Endothelial cell (in vitro differentiated cells): ENCODE measurements around the gene TANGO6. TPM values are rescaled to one million over a fixed set of nuclear protein-coding genes. Genes with fewer than 3 reads are reported as not detected.
A peak's percentile ranks its signal among the peaks of the same experiment; 100 is the strongest.

ENCODE experiments used
- DNase-seq: peaks from one replicate; pipeline ENCODE4 v3.0.0; 2021; ENCODE audit warnings: low spot score
- H3K27ac Mint-ChIP-seq: one replicate; pipeline ENCODE4 v1.8.0; 2021; ENCODE audit warnings: mixed read lengths, inconsistent platforms; ENCODE audit not compliant: unreplicated experiment
- H3K27me3 Mint-ChIP-seq: one replicate; pipeline ENCODE4 v1.8.0; 2021; ENCODE audit warnings: mild to moderate bottlenecking, moderate library complexity, mixed read lengths, inconsistent platforms; ENCODE audit not compliant: unreplicated experiment
- H3K36me3 Mint-ChIP-seq: one replicate; pipeline ENCODE4 v1.8.0; 2021; ENCODE audit warnings: mild to moderate bottlenecking, low read depth, mixed read lengths, inconsistent platforms; ENCODE audit not compliant: unreplicated experiment
- H3K4me1 Mint-ChIP-seq: one replicate; pipeline ENCODE4 v1.8.0; 2021; ENCODE audit warnings: mild to moderate bottlenecking, mixed read lengths, inconsistent platforms; ENCODE audit not compliant: unreplicated experiment
- H3K4me3 Mint-ChIP-seq: one replicate; pipeline ENCODE4 v1.8.0; 2021; ENCODE audit warnings: mild to moderate bottlenecking, mixed read lengths, inconsistent platforms; ENCODE audit not compliant: unreplicated experiment
- H3K9me3 Mint-ChIP-seq: one replicate; pipeline ENCODE4 v1.8.0; 2021; ENCODE audit warnings: mixed read lengths, inconsistent platforms; ENCODE audit not compliant: unreplicated experiment
- CTCF ChIP-seq: fragments of 200-600 bp; sonication (generic); IDR thresholded peaks from one replicate; pipeline ENCODE4 v1.5.0; 2021; ENCODE audit warnings: antibody characterized with exemption; ENCODE audit not compliant: unreplicated experiment
- total RNA-seq: library from RNA; stranded (reverse); fragmentation: NEBNext Ultra II Directional; extraction: Animal tissue kit (Norgen Biotek cat#: 25700); gene quantifications from one replicate; pipeline ENCODE4 v1.2.1, GENCODE V29; 2021; ENCODE audit not compliant: unreplicated experiment

The TANGO6 gene
- total RNA-seq, 1 donor from 2014 or later, result 10.4 TPM

- Mint-ChIP-seq H3K4me3 (no peak overlapping the region), H3K27me3 (peaks cover 2% of the 10 kb centered on the region), H3K36me3 (peaks cover 17% of the 10 kb centered on the region), H3K27ac (no peak overlapping the region), H3K4me1 (peaks cover 12% of the 10 kb centered on the region), H3K9me3 (no peaks in the 10 kb centered on the region)
- no peak for TF ChIP-seq CTCF
- DNase-seq, result no peak
These were observed 272.5 kb downstream of the TANGO6 start for GRCh38 chr16:69115837-69116236.

DNA sequence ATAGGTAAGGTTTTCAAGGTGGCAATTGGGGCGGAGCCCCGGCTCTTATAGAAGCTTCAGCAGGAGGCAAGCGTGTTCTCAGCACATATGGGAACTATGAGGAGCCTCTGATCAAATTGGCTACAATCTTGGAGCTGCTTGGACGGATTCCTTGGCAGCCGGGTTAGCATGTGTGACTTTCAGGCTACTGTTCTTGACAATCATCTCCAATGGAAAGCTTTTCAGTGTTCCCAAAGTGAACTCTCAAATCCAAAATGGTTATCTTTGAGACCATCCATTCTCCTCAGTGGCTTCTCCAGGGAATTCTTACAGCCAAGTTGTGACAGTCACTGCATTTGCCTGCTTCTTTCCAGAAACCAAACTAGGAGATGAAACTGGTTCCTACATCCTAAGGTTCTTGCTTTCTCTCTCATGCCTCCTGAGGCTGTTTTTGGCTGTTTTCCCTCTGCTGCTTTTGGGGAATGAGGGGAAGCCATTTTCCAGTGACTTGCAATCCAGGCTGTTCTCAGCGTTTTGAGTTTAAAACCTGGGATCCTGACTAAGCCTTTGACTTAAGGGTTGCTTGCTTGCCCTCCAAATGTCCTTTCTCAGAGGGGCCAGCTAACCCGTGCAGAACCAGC lies 273.0 kb downstream of the TANGO6 start:
- Mint-ChIP-seq H3K9me3 (no peaks in the 10 kb centered on the region), H3K27me3 (peaks cover 2% of the 10 kb centered on the region), H3K27ac (no peak overlapping the region), H3K4me3 (no peak overlapping the region), H3K4me1 (peaks cover 12% of the 10 kb centered on the region), H3K36me3 (peaks cover 21% of the 10 kb centered on the region)
- TF ChIP-seq CTCF, result no peak
- no peak for DNase-seq

DNA sequence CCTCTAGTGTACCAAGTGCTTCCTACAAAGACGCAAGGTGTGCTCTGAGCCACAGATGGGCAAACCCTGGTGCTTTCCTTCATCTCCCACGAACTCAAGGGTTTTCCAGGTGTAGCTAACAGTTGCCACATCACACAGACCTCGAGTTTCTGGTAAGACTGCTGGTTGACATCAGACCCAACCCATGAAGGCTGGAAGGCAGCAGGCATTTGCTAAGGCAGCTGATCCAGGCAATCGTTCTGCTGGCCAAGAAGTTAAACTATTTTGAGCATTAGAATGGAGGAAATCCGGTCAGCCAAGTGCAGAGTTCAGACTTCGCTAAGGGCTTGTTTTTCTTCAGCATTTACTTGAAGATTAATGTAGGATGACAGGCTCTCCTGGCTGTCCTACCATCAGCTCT lies 273.6 kb downstream of the TANGO6 start:
- Mint-ChIP-seq H3K9me3 (no peaks in the 10 kb centered on the region), H3K27ac (no peak overlapping the region), H3K4me1 (peaks cover 12% of the 10 kb centered on the region), H3K27me3 (peaks cover 3% of the 10 kb centered on the region), H3K4me3 (no peak overlapping the region), H3K36me3 (peaks cover 21% of the 10 kb centered on the region)
- no peak for DNase-seq
- TF ChIP-seq CTCF, result no peak

DNA sequence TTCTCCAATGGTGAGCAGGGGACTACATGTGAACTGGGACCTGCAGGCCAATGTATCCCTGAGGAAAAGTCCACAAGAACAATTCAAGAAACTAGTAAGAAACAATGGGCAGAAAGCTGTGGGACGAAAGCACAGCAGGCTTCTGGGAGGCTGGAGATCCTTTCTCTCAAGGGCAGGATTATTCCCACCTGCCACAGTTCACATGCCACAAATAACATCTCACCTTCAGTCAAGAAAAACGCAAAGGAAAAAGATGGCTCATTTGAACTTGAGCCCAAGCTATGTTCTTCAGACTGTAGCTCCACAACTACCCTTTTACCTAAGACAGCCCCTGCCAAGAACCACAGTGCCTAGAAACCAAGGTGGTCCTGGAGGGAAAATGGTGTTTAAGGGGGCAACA lies 275.1 kb downstream of the TANGO6 start:
- Mint-ChIP-seq H3K4me3 (peak overlapping the region; percentile 75), H3K27ac (peak overlapping the region; percentile 27), H3K27me3 (peaks cover 3% of the 10 kb centered on the region), H3K9me3 (no peaks in the 10 kb centered on the region), H3K4me1 (peaks cover 12% of the 10 kb centered on the region), H3K36me3 (peaks cover 21% of the 10 kb centered on the region)
- no peak for DNase-seq
- no peak for TF ChIP-seq CTCF

DNA sequence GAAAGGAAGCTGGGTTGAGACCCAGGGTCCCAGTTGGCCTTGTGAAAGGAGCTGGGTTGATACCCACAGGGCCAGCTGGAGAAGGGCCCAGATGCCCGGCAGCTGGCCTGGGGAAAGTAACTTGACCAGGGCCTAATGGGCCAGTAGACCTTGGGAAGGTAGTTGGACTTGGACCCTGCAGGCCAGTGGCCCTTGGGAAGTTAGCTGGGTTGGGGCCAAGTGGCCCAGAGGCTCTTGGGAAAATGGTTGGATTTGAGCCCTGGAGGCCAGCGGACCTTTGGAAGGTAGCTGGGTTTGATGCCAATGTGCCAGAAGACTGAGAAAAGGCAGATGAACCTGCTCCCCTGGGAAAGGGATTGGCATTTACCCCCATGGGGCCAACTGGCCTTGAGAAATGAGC lies 275.7 kb downstream of the TANGO6 start:
- H3K36me3 Mint-ChIP-seq, result peaks cover 22% of the 10 kb centered on the region

More for the DNA sequence above, 275.7 kb downstream of the TANGO6 start:
- H3K9me3 Mint-ChIP-seq, result no peaks in the 10 kb centered on the region
- peaks cover 12% of the 10 kb centered on the region for H3K4me1 Mint-ChIP-seq
- H3K27me3 Mint-ChIP-seq, result peaks cover 3% of the 10 kb centered on the region
- no peak overlapping the region for H3K4me3 Mint-ChIP-seq
- H3K27ac Mint-ChIP-seq, result no peak overlapping the region
- no peak for TF ChIP-seq CTCF
- no peak for DNase-seq
